Measurements from ENCODE around the gene THRSP. TPM values are rescaled to one million over a fixed set of nuclear protein-coding genes. Genes with fewer than 3 reads are reported as not detected.
"Not testable (repeated sequence)": the region's sequence is repeated elsewhere in the genome, so short reads cannot be mapped to it uniquely, and the experiment has no call there.

THRSP gene, protein sequence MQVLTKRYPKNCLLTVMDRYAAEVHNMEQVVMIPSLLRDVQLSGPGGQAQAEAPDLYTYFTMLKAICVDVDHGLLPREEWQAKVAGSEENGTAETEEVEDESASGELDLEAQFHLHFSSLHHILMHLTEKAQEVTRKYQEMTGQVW
- total RNA-seq (2014; rRNA removed) (not detected in 2 replicates), Bru-seq, nascent RNA (percentile 8 among the genes with signal in this experiment), BruChase-seq, experiment 1, labeled RNA remaining after a 6-hour chase (percentile 15 among the genes with signal in this experiment), BruChase-seq, experiment 2, labeled RNA remaining after a 2-hour chase (percentile 17 among the genes with signal in this experiment)
- long read RNA-seq = 0 reads

DNA sequence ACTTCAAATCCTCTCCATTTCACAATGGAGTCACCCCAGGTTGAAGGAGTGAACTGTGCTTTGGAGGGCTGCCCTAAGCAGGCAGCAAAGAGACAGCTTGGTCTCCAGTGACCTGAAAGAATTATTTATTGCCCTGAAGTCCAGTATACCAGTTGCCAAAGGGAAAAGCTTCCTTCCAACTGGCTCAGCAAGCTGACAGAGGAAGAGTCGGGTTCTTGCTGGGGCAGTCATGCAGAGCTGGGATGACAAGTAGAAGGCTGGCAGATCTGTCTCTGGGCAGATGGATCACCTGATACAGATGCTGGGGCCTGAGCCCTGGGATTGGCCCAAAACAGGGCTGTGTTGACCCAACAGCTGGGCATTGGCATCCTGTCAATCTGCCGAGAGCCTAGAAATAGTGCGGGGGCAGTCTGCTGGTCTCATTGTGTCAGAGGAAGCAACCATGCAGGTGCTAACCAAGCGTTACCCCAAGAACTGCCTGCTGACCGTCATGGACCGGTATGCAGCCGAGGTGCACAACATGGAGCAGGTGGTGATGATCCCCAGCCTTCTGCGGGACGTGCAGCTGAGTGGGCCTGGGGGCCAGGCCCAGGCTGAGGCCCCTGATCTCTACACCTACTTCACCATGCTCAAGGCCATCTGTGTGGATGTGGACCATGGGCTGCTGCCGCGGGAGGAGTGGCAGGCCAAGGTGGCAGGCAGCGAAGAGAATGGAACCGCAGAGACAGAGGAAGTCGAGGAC lies at the start of gene THRSP:
Gene THRSP (plus strand): TSS at position 422 of the 742 bp plus-strand sequence. CDS start 21 bp downstream, at position 443.
- H3K4me1 ChIP-seq (ENCODE audit: insufficient read depth, low read length) = no peaks in the 10 kb centered on the region
- H3K4me3 ChIP-seq (ENCODE audit: low read length) = no peak within 1 kb of the TSS
- H3K79me2 ChIP-seq (ENCODE audit: low read length) = no peaks in the 10 kb centered on the region
- H2AFZ ChIP-seq (ENCODE audit: low read length) = no peak within 1 kb of the TSS
- no peaks in the 10 kb centered on the region for H3K9me2 ChIP-seq (replicated peaks; ENCODE audit: low read length)
- no peaks in the 10 kb centered on the region for H3K9me3 ChIP-seq (ENCODE audit: low read length)
- H3K9ac ChIP-seq (ENCODE audit: low read length) = no peak within 1 kb of the TSS
- ChIA-PET POLR2A (ENCODE audit: unreplicated experiment) (no interaction called here), CTCF (no interaction called here)
- BruUV-seq (replicated peaks) = no TSS peak
- no peak within 1 kb of the TSS for H3K27ac ChIP-seq (ENCODE audit: low read length)
- TF ChIP-seq EZH2phosphoT487 (IDR thresholded peaks at IDR 0.05; ENCODE audit: borderline replicate concordance, low read length) (no peak), EZH2 (IDR thresholded peaks at IDR 0.05; ENCODE audit: low read length, unreplicated experiment) (no peak), CTCF (conservative IDR thresholded peaks at IDR 0.05; ENCODE audit: low read depth, low read length) (no peak)
- DNase-seq (no peak), ATAC-seq (no peak)
- intact Hi-C loops (cut with micrococcal nuclease) = no loop called here
- no peak within 1 kb of the TSS for H3K4me2 ChIP-seq (ENCODE audit: low read length)
- H3F3A ChIP-seq (ENCODE audit: low read length, unreplicated experiment) = no peaks in the 10 kb centered on the region
- H3K27me3 ChIP-seq (ENCODE audit: low read length) = no peaks in the 10 kb centered on the region
- no peaks in the 10 kb centered on the region for H4K20me1 ChIP-seq (ENCODE audit: low read length)
- H3K36me3 ChIP-seq (ENCODE audit: low read depth, low read length) = peaks cover 4% of the 10 kb centered on the region; the same call in 1 of the 2 replicates

GRCh38 chr11:78014937-78015520 lies 48.6 kb upstream of the THRSP start:
- H3K4me2 ChIP-seq (ENCODE audit: low read length); H2AFZ ChIP-seq (ENCODE audit: low read length); H3K79me2 ChIP-seq (ENCODE audit: low read length); H4K20me1 ChIP-seq (ENCODE audit: low read length); CTCF ChIA-PET; BruUV-seq (replicated peaks); H3F3A ChIP-seq (ENCODE audit: low read length, unreplicated experiment); H3K27ac ChIP-seq (ENCODE audit: low read length); ATAC-seq; H3K27me3 ChIP-seq (ENCODE audit: low read length); intact Hi-C loops (cut with micrococcal nuclease); DNase-seq; H3K9me3 ChIP-seq (ENCODE audit: low read length); H3K36me3 ChIP-seq (ENCODE audit: low read depth, low read length); H3K9me2 ChIP-seq (replicated peaks; ENCODE audit: low read length); H3K4me3 ChIP-seq (ENCODE audit: low read length); POLR2A ChIA-PET (ENCODE audit: unreplicated experiment); H3K9ac ChIP-seq (ENCODE audit: low read length); H3K4me1 ChIP-seq (ENCODE audit: insufficient read depth, low read length): not testable (repeated sequence)

GRCh38 chr11:78015878-78016277 lies 47.8 kb upstream of the THRSP start:
- intact Hi-C loops (cut with micrococcal nuclease) = no loop called here
- no peak overlapping the region for H3K9ac ChIP-seq (ENCODE audit: low read length)
- no peaks in the 10 kb centered on the region for H3K36me3 ChIP-seq (ENCODE audit: low read depth, low read length)
- no peak overlapping the region for H3K4me2 ChIP-seq (ENCODE audit: low read length)
- ATAC-seq (no peak), DNase-seq (no peak)
- H3F3A ChIP-seq (ENCODE audit: low read length, unreplicated experiment) = no peaks in the 10 kb centered on the region
- no peaks in the 10 kb centered on the region for H3K9me3 ChIP-seq (ENCODE audit: low read length)
- no peak overlapping the region for H3K4me3 ChIP-seq (ENCODE audit: low read length)
- no peak for TF ChIP-seq EZH2phosphoT487 (IDR thresholded peaks at IDR 0.05; ENCODE audit: borderline replicate concordance, low read length)
- no peak for TF ChIP-seq EZH2 (IDR thresholded peaks at IDR 0.05; ENCODE audit: low read length, unreplicated experiment)
- no peak for TF ChIP-seq CTCF (conservative IDR thresholded peaks at IDR 0.05; ENCODE audit: low read depth, low read length)
- H2AFZ ChIP-seq (ENCODE audit: low read length) = no peak overlapping the region
- no peaks in the 10 kb centered on the region for H4K20me1 ChIP-seq (ENCODE audit: low read length)
- H3K27ac ChIP-seq (ENCODE audit: low read length) = no peak overlapping the region
- ChIA-PET POLR2A (ENCODE audit: unreplicated experiment) (no interaction called here), CTCF (no interaction called here)
- BruUV-seq (replicated peaks) = no TSS peak
- H3K79me2 ChIP-seq (ENCODE audit: low read length) = no peaks in the 10 kb centered on the region
- no peaks in the 10 kb centered on the region for H3K27me3 ChIP-seq (ENCODE audit: low read length)
- H3K9me2 ChIP-seq (replicated peaks; ENCODE audit: low read length) = no peaks in the 10 kb centered on the region
- H3K4me1 ChIP-seq (ENCODE audit: insufficient read depth, low read length) = peaks cover 13% of the 10 kb centered on the region
